CD14-positive monocyte (primary cell): Measurements from ENCODE around the gene HOXB5. TPM values are rescaled to one million over a fixed set of nuclear protein-coding genes. Genes with fewer than 3 reads are reported as not detected.

Experiments used
- DNase-seq, 3 donors: peaks; one replicate each; pipeline ENCODE4 v3.0.0-alpha.2; 2011 to 2022
- H2AFZ ChIP-seq: 2 replicates; pipeline ENCODE4 v1.6.0; 2012; ENCODE audit warnings: mild to moderate bottlenecking, low read depth, low read length, inconsistent platforms; ENCODE audit not compliant: insufficient read depth, poor library complexity, severe bottlenecking
- H3K27ac ChIP-seq, 2 donors: 1 replicate in 1 of 2; 2 replicates in 1 of 2; pipeline ENCODE4 v1.5.1; 2012 to 2013; ENCODE audit warnings: low read length in 2 of 2, control low read depth in 1 of 2, inconsistent platforms in 1 of 2, low read depth in 1 of 2, mild to moderate bottlenecking in 1 of 2
- H3K27me3 ChIP-seq, 2 donors: one replicate each; pipeline versions ENCODE4 v1.6.0 to v1.6.1; 2011 to 2013; ENCODE audit warnings: low read length in 2 of 2; ENCODE audit not compliant: control insufficient read depth in 2 of 2, insufficient read depth in 2 of 2
- H3K36me3 ChIP-seq, 2 donors: replicated peaks in 1 of 2; 1 replicate in 1 of 2; 2 replicates in 1 of 2; pipeline versions ENCODE4 v1.5.1 to v1.6.1; 2012 to 2013; ENCODE audit warnings: low read length in 2 of 2, control low read depth in 1 of 2, inconsistent platforms in 1 of 2, mild to moderate bottlenecking in 1 of 2; ENCODE audit not compliant: insufficient read depth in 2 of 2, control insufficient read depth in 1 of 2
- H3K4me1 ChIP-seq, 2 donors: 1 replicate in 1 of 2; 2 replicates in 1 of 2; pipeline versions ENCODE4 v1.5.1 to v1.6.1; 2012 to 2013; ENCODE audit warnings: low read length in 2 of 2, control low read depth in 1 of 2, inconsistent platforms in 1 of 2, mild to moderate bottlenecking in 1 of 2, moderate library complexity in 1 of 2; ENCODE audit not compliant: insufficient read depth in 2 of 2, control insufficient read depth in 1 of 2
- H3K4me2 ChIP-seq: replicated peaks from 2 replicates; pipeline ENCODE3; 2012; ENCODE audit warnings: low read length, moderate library complexity, mild to moderate bottlenecking; ENCODE audit not compliant: poor library complexity, severe bottlenecking; ENCODE audit errors: extremely low read depth
- H3K4me3 ChIP-seq, 3 experiments: fragments of 200-600 bp in 1 of 3; sonication (generic) in 1 of 3; replicated peaks in 1 of 3; 1 replicate in 2 of 3; 2 replicates in 1 of 3; pipeline ENCODE4 v1.5.1; 2011 to 2013; ENCODE audit warnings: low read length in 3 of 3, mild to moderate bottlenecking in 3 of 3, control low read depth in 2 of 3, low read depth in 2 of 3, inconsistent platforms in 1 of 3, moderate library complexity in 1 of 3
- H3K79me2 ChIP-seq: 2 replicates; pipeline ENCODE4 v1.6.0; 2012; ENCODE audit warnings: mild to moderate bottlenecking, control low read depth, inconsistent platforms, low read length, moderate library complexity; ENCODE audit not compliant: insufficient read depth
- H3K9ac ChIP-seq: 2 replicates; pipeline ENCODE4 v1.6.0; 2017; ENCODE audit warnings: low read length, mild to moderate bottlenecking; ENCODE audit not compliant: insufficient read depth, poor library complexity, severe bottlenecking
- H3K9me3 ChIP-seq, 2 donors: replicated peaks in 1 of 2; 1 replicate in 1 of 2; 2 replicates in 1 of 2; pipeline versions ENCODE4 v1.5.1 to v1.6.1; 2012 to 2013; ENCODE audit warnings: low read length in 2 of 2, control low read depth in 1 of 2; ENCODE audit not compliant: control insufficient read depth in 1 of 2, insufficient read depth in 1 of 2
- H4K20me1 ChIP-seq: 2 replicates; pipeline ENCODE4 v1.6.0; 2012; ENCODE audit warnings: mild to moderate bottlenecking, low read length, control low read depth, moderate library complexity; ENCODE audit not compliant: insufficient read depth
- H3K27ac Mint-ChIP-seq, 7 donors: one replicate each; pipeline ENCODE4 v1.8.0; 2020; ENCODE audit warnings: mild to moderate bottlenecking in 7 of 7, mixed read lengths in 7 of 7, moderate library complexity in 6 of 7, inconsistent platforms in 2 of 7
- H3K27me3 Mint-ChIP-seq, 3 donors: one replicate each; pipeline ENCODE4 v1.8.0; 2021 to 2022; ENCODE audit warnings: low read depth in 3 of 3, mild to moderate bottlenecking in 3 of 3, mixed read lengths in 3 of 3, moderate library complexity in 3 of 3, inconsistent platforms in 1 of 3
- H3K36me3 Mint-ChIP-seq, 2 donors: one replicate each; pipeline ENCODE4 v1.8.0; 2020; ENCODE audit warnings: mixed read lengths in 2 of 2, inconsistent platforms in 1 of 2, mild to moderate bottlenecking in 1 of 2
- H3K4me1 Mint-ChIP-seq: one replicate; pipeline ENCODE4 v1.8.0; 2020; ENCODE audit warnings: mild to moderate bottlenecking, mixed read lengths
- H3K4me3 Mint-ChIP-seq, 2 donors: one replicate each; pipeline ENCODE4 v1.8.0; 2020; ENCODE audit warnings: mild to moderate bottlenecking in 2 of 2, mixed read lengths in 2 of 2, moderate library complexity in 1 of 2
- H3K9me3 Mint-ChIP-seq, 7 donors: one replicate each; pipeline ENCODE4 v1.8.0; 2020 to 2022; ENCODE audit warnings: mixed read lengths in 7 of 7, mild to moderate bottlenecking in 6 of 7, moderate library complexity in 6 of 7, inconsistent platforms in 2 of 7
- CTCF ChIP-seq: fragments of 200-600 bp; IDR thresholded peaks from one replicate; pipeline ENCODE4 v1.8.0; 2022; ENCODE audit warnings: antibody characterized with exemption, mild to moderate bottlenecking
- WGBS: methylation state at CpG from one replicate; pipeline ENCODE4 v1.1.5; 2013; ENCODE audit warnings: missing lambda C conversion rate; ENCODE audit not compliant: insufficient coverage; 5-methylcytosine and 5-hydroxymethylcytosine counted together
- intact Hi-C, 2 donors: fragments of 100-400 bp; cut with micrococcal nuclease; formaldehyde crosslinking; loops; one replicate each; pipeline versions ENCODE4 v1.15.0 to v1.15.1; 2023
- polyA plus RNA-seq, 3 donors: library from polyadenylated mRNA; depleted of rRNA in 1 of 3; unstranded in 2 of 3; stranded (reverse) in 1 of 3; fragments of 300-500 nt in 2 of 3; fragments of >200 nt in 1 of 3; fragmentation: Illumina TruSeq in 2 of 3; gene quantifications; 1 replicate in 2 of 3; 2 replicates in 1 of 3; pipeline ENCODE4 v1.2.3, GENCODE V29; 2012 to 2021

HOXB5 gene
- polyA plus RNA-seq, 3 donors: not detected

GRCh38 chr17:48544349-48545021 lies 49.1 kb downstream of the HOXB5 start:
- H3K4me1 Mint-ChIP-seq: peaks cover 62% of the 10 kb centered on the region
- DNase-seq: peak in 2 of 3 donors; percentile 27 to 35
- H3K4me1 ChIP-seq: peaks cover 41 to 58% of the 10 kb centered on the region in 2 donors

GRCh38 chr17:48543854-48544348 lies 49.7 kb downstream of the HOXB5 start:
- Histone ChIP-seq H3K27me3 (peaks cover 40 to 86% of the 10 kb centered on the region in 2 donors), H3K36me3 (no peaks in the 10 kb centered on the region), H3K27ac (peak overlapping the region; percentile 8 to 42), H3K4me1 (peaks cover 41 to 58% of the 10 kb centered on the region in 2 donors), H3K4me3 (peak overlapping the region; percentile 57 to 83 (median 62)), H4K20me1 (no peaks in the 10 kb centered on the region), H3K79me2 (no peaks in the 10 kb centered on the region), H2AFZ (peak overlapping the region; percentile 97), H3K9me3 (no peaks in the 10 kb centered on the region), H3K4me2 (peak overlapping the region; percentile 73), H3K9ac (peak overlapping the region; percentile 57)
- Mint-ChIP-seq H3K4me1 (peaks cover 62% of the 10 kb centered on the region), H3K9me3 (peaks cover 0 to 30% (median 18%) of the 10 kb centered on the region in 7 donors), H3K4me3 (peak overlapping the region; percentile 81 to 92), H3K27me3 (peaks cover 83 to 91% (median 89%) of the 10 kb centered on the region in 3 donors), H3K27ac (peak overlapping the region in 5 of 7 donors; percentile 2 to 76 (median 46)), H3K36me3 (peaks cover 5 to 17% of the 10 kb centered on the region in 2 donors)
- intact Hi-C loops: no loop called here
- TF ChIP-seq CTCF: no peak
- 0% methylated on average over 13 of the region's 20 CpGs for WGBS
- DNase-seq: no peak

More at GRCh38 chr17:48544349-48545021, 49.1 kb downstream of the HOXB5 start:
- Histone ChIP-seq H4K20me1 (no peaks in the 10 kb centered on the region), H2AFZ (peak overlapping the region; percentile 97), H3K4me2 (peak overlapping the region; percentile 73), H3K27ac (peak overlapping the region in 1 of 2 donors; percentile 42), H3K9ac (peak overlapping the region; percentile 57), H3K27me3 (peaks cover 40 to 84% of the 10 kb centered on the region in 2 donors), H3K79me2 (no peaks in the 10 kb centered on the region), H3K9me3 (no peaks in the 10 kb centered on the region), H3K36me3 (no peaks in the 10 kb centered on the region), H3K4me3 (peak overlapping the region; percentile 57 to 83 (median 62))
- TF ChIP-seq CTCF: no peak
- 0% methylated on average over 19 of the region's 38 CpGs for WGBS
- peaks cover 5 to 17% of the 10 kb centered on the region in 2 donors for H3K36me3 Mint-ChIP-seq
- peak overlapping the region in 5 of 7 donors; percentile 18 to 90 (median 76) for H3K27ac Mint-ChIP-seq
- peak overlapping the region; percentile 81 to 92 for H3K4me3 Mint-ChIP-seq
- peaks cover 83 to 89% (median 87%) of the 10 kb centered on the region in 3 donors for H3K27me3 Mint-ChIP-seq
- peaks cover 0 to 30% (median 18%) of the 10 kb centered on the region in 7 donors for H3K9me3 Mint-ChIP-seq
- intact Hi-C loops: no loop called here
